ENCODE data around the gene OSBPL6.

Gene OSBPL6

DNA sequence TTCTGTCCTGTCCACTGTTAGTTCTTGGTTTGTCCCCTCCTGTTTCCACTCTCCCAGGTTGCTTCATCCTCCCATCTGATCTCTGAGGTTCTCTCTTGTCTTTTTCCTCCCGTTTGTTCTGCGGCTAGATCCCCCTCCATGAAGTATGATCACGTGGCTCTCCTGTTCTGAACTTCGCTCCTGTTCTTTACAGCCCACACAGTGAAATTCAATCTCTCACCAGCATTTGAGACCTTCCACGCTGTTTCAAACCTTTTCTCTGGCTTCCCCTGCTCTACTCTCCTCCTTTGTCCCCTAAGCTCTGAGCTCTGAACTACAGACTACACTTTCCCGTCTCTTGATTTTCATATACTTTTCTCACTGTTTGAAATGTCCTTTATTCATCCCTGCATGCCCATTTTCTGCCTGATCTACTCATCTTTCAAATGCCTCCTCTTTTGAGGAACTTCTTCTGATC lies 83.5 kb downstream of the OSBPL6 start:
- no peak overlapping the region for H3K4me3 ChIP-seq (ENCODE audit: low read depth, low read length)
- TF ChIP-seq, protein P1, sequence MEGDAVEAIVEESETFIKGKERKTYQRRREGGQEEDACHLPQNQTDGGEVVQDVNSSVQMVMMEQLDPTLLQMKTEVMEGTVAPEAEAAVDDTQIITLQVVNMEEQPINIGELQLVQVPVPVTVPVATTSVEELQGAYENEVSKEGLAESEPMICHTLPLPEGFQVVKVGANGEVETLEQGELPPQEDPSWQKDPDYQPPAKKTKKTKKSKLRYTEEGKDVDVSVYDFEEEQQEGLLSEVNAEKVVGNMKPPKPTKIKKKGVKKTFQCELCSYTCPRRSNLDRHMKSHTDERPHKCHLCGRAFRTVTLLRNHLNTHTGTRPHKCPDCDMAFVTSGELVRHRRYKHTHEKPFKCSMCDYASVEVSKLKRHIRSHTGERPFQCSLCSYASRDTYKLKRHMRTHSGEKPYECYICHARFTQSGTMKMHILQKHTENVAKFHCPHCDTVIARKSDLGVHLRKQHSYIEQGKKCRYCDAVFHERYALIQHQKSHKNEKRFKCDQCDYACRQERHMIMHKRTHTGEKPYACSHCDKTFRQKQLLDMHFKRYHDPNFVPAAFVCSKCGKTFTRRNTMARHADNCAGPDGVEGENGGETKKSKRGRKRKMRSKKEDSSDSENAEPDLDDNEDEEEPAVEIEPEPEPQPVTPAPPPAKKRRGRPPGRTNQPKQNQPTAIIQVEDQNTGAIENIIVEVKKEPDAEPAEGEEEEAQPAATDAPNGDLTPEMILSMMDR (IDR thresholded peaks at IDR 0.05; ENCODE audit: borderline replicate concordance, insufficient read depth, low read depth, low read length), result no peak

DNA sequence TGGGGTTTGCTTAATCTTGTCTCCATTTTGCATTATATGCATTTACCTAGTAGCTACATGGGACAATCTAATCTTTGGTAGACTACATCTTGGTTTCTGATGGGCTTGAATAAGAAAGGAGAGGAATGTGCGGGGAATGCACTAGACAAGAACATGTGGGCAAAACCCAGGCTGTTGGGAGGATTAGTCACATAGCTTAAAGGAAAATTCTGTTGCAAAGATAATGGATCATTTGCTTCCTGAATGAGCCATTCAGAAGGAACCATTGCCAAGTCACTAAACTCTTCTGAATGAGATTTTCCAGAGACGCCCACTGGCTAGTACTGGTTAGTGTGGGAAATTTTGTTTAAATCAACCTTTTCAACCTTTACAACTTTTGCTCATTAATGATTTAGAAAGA lies 84.8 kb downstream of the OSBPL6 start:
- no peak overlapping the region for H3K4me3 ChIP-seq (ENCODE audit: low read depth, low read length)
- TF ChIP-seq, protein P1 (IDR thresholded peaks at IDR 0.05; ENCODE audit: borderline replicate concordance, insufficient read depth, low read depth, low read length), result no peak

DNA sequence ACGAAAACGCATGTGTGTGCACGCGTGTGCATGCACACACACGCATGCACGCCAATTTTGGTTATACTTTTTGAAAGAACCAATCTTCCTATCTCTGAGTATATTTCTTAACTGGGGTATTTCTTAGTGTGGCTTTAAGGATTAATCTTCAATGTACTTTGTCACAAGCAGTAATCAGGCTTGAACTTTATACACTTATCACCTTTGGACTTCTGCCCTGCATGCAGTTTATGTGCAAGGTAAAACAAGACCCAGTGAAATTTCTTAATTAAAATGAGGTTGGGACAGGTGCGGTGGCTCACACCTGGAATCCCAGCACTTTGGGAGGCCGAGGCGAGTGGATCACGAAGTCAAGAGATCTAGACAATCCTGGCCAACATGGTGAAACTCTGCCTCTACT lies 85.3 kb downstream of the OSBPL6 start:
- H3K4me3 ChIP-seq (ENCODE audit: low read depth, low read length), result no peak overlapping the region
- TF ChIP-seq, protein P1 (IDR thresholded peaks at IDR 0.05; ENCODE audit: borderline replicate concordance, insufficient read depth, low read depth, low read length), result no peak

DNA sequence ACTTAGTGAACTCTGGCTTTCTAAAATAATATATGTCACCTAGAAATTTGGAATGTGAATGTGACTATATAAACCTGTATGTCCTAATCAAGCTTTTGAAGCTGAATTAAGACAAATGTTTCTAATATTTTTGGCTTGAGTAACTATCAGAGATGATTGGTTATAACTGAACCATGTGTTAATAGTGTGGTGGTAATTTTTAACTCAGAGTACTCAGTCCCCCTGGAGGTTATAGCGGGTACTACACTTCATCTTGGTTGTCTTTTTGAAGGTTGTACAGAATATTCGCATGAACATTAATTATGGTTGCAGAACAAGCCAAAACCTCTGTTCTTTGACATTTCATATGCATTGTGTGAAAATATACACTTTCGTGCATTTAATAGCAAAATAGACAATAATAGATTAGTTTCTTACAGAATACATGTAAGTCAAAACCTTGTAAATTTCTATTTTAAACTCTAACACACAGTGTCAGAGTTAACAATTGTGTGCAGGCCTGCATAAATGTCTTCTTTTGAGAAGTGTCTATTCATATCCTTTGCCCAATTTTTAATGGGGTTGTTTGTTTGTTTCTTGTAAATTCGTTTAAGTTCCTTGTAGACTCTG lies 86.0 kb downstream of the OSBPL6 start:
- TF ChIP-seq, protein P1 (IDR thresholded peaks at IDR 0.05; ENCODE audit: borderline replicate concordance, insufficient read depth, low read depth, low read length), result peak; percentile 60; the same call in 1 of the 2 replicates
- H3K4me3 ChIP-seq (ENCODE audit: low read depth, low read length), result no peak overlapping the region

DNA sequence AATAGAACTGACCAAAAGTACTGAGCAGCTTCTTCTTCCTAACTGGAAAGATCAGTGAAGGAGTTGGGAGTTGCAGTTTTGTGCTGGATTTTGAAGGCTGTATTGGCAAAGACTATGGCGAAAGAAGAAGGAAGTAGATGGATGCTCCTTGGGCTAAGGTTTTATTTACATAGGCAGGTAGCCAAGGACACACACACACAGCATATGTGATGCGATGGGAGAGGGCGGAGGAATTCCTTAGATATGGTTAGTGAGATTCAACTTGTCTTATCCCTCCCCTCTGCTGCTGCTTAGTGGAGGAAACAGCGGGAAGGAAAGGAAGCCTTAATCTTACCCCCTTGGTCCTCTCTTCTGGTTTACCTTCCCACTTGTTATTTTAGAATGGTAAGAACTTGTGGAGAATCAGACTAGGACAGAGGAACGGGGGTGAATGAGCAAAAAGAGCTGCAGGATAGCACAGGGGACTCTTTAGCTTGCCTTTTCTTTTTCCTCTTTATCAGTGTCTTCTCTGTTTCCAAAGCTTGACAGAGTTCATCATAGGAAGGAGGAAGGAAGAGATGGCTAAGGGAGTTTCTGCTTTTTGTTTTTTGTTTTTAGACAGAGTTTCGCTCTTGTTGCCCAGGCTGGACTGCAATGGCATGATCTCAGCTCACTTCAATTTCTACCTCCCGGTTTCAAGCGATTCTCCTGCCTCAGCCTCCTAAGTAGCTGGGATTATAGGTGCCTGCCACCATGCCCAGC lies 87.9 kb downstream of the OSBPL6 start:
- H3K4me3 ChIP-seq (ENCODE audit: low read depth, low read length), result no peak overlapping the region

DNA sequence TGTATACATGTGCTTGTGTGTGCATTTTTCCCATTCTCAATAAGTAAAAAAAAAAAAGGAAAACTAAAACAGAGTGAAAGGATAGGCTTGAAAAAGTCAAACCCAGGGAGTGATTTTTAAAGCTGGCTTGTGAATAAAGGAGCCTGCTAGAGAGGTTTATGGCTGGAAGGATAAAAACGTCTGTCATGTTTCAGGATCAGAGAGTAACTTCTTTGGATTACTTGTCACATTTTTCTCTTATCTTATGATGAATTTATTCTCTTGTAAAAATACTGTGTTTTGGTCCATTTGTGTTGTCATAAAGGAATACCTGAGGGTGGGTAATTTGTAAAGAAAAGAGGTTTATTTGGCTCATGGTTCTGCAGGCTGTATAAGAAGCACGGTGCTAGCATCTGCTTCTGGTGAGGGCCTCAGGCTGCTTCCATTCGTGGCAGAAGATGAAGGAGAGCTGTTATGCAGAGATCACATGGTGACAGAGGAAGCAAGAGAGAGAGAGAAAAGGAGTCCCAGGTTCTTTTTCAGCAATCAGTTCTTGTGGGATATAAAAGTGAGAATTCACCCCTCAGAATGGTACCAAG lies 89.1 kb downstream of the OSBPL6 start:
- TF ChIP-seq, protein P1 (IDR thresholded peaks at IDR 0.05; ENCODE audit: borderline replicate concordance, insufficient read depth, low read depth, low read length), result no peak
- no peak overlapping the region for H3K4me3 ChIP-seq (ENCODE audit: low read depth, low read length)

More for the DNA sequence above, 87.9 kb downstream of the OSBPL6 start:
- TF ChIP-seq, protein P1 (IDR thresholded peaks at IDR 0.05; ENCODE audit: borderline replicate concordance, insufficient read depth, low read depth, low read length), result no peak
